Measurements from ENCODE around the gene NEURL1B. TPM values are rescaled to one million over a fixed set of nuclear protein-coding genes. Genes with fewer than 3 reads are reported as not detected.

NEURL1B gene
- total and polyA plus RNA-seq, 2 donors (not counting 1 experiment from before 2014, with no cell fraction given), result 0.06 to 0.17 TPM

- POLR2A ChIA-PET, result no interaction called here
- Mint-ChIP-seq H3K9me3 (ENCODE audit: insufficient read depth) (no peaks in the 10 kb centered on the region), H3K4me3 (no peak overlapping the region), H3K27ac (no peak overlapping the region), H3K4me1 (no peaks in the 10 kb centered on the region), H3K27me3 (no peaks in the 10 kb centered on the region)
- Histone ChIP-seq H3K79me2 (ENCODE audit: control insufficient read depth, insufficient read depth, low read length) (no peaks in the 10 kb centered on the region), H3K4me3 (ENCODE audit: control extremely low read depth in 1 of 5, extremely low read depth in 1 of 5, insufficient read depth in 1 of 5, low read depth in 2 of 5, low read length in 4 of 5) (no peak overlapping the region), H4K20me1 (ENCODE audit: control insufficient read depth, insufficient read depth, low read length, poor library complexity, severe bottlenecking) (no peaks in the 10 kb centered on the region), H3K4me1 (ENCODE audit: control insufficient read depth in 2 of 2, insufficient read depth in 2 of 2, low read length in 2 of 2) (no peaks in the 10 kb centered on the region), H3K4me2 (replicated peaks; ENCODE audit: low read depth, low read length, poor library complexity, severe bottlenecking) (no peak overlapping the region), H3K27me3 (replicated peaks in 1 of 4; ENCODE audit: control extremely low read depth in 1 of 4, control insufficient read depth in 3 of 4, insufficient read depth in 4 of 4, low read length in 3 of 4) (no peaks in the 10 kb centered on the region), H3K27ac (ENCODE audit: low read length in 2 of 2) (no peak overlapping the region), H3K9ac (ENCODE audit: low read length) (no peak overlapping the region), H3K36me3 (replicated peaks in 1 of 2; ENCODE audit: control extremely low read depth in 1 of 2, control insufficient read depth in 1 of 2, extremely low read depth in 1 of 2, insufficient read depth in 2 of 2, low read length in 1 of 2) (no peaks in the 10 kb centered on the region), H3K9me3 (ENCODE audit: control extremely low read depth in 1 of 3, control insufficient read depth in 2 of 3, insufficient read depth in 1 of 3, low read length in 2 of 3) (peaks cover 0 to 3% (median 0%) of the 10 kb centered on the region in 3 donors), H2AFZ (ENCODE audit: insufficient read depth, low read depth, low read length, poor library complexity, severe bottlenecking) (no peak overlapping the region)
- WGBS (ENCODE audit: insufficient coverage), result 87% methylated on average over 5 of the region's 5 CpGs
- no peak for ATAC-seq (ENCODE audit: low read depth)
- no peak for TF ChIP-seq EZH2 (IDR thresholded peaks at IDR 0.05; ENCODE audit: borderline replicate concordance, insufficient read depth, low read depth, low read length, poor library complexity, severe bottlenecking)
- TF ChIP-seq CTCF (IDR thresholded peaks at IDR 0.05), result no peak
- intact Hi-C loops (cut with micrococcal nuclease), result no loop called here
- CTCF ChIA-PET, result interaction anchor here (0.5 to 3.4 kb wide), 2 partner anchors 12 to 126 kb away, joined by 3 to 25 read pairs; no protein-coding TSS in a partner anchor
- DNase-seq, result no peak
These were observed 84.7 kb downstream of the NEURL1B start for GRCh38 chr5:172725785-172726184.

- Mint-ChIP-seq H3K4me1 (no peaks in the 10 kb centered on the region), H3K27ac (no peak overlapping the region), H3K4me3 (no peak overlapping the region), H3K9me3 (ENCODE audit: insufficient read depth) (no peaks in the 10 kb centered on the region), H3K27me3 (no peaks in the 10 kb centered on the region)
- H3K79me2 ChIP-seq (ENCODE audit: control insufficient read depth, insufficient read depth, low read length), result no peaks in the 10 kb centered on the region
- no peaks in the 10 kb centered on the region for H3K27me3 ChIP-seq (replicated peaks in 1 of 4; ENCODE audit: control extremely low read depth in 1 of 4, control insufficient read depth in 3 of 4, insufficient read depth in 4 of 4, low read length in 3 of 4)
- H3K27ac ChIP-seq (ENCODE audit: low read length in 2 of 2), result no peak overlapping the region
- no peak overlapping the region for H3K4me2 ChIP-seq (replicated peaks; ENCODE audit: low read depth, low read length, poor library complexity, severe bottlenecking)
- H2AFZ ChIP-seq (ENCODE audit: insufficient read depth, low read depth, low read length, poor library complexity, severe bottlenecking), result no peak overlapping the region
- WGBS (ENCODE audit: insufficient coverage), result 95% methylated on average over 5 of the region's 11 CpGs
- ATAC-seq (ENCODE audit: low read depth), result no peak
- intact Hi-C loops (cut with micrococcal nuclease), result no loop called here
- H3K4me3 ChIP-seq (ENCODE audit: control extremely low read depth in 1 of 5, extremely low read depth in 1 of 5, insufficient read depth in 1 of 5, low read depth in 2 of 5, low read length in 4 of 5), result no peak overlapping the region
- no peak for DNase-seq
- H3K36me3 ChIP-seq (replicated peaks in 1 of 2; ENCODE audit: control extremely low read depth in 1 of 2, control insufficient read depth in 1 of 2, extremely low read depth in 1 of 2, insufficient read depth in 2 of 2, low read length in 1 of 2), result no peaks in the 10 kb centered on the region
- TF ChIP-seq CTCF (IDR thresholded peaks at IDR 0.05) (no peak), EZH2 (IDR thresholded peaks at IDR 0.05; ENCODE audit: borderline replicate concordance, insufficient read depth, low read depth, low read length, poor library complexity, severe bottlenecking) (no peak)
- peaks cover 0 to 3% (median 0%) of the 10 kb centered on the region in 3 donors for H3K9me3 ChIP-seq (ENCODE audit: control extremely low read depth in 1 of 3, control insufficient read depth in 2 of 3, insufficient read depth in 1 of 3, low read length in 2 of 3)
- H4K20me1 ChIP-seq (ENCODE audit: control insufficient read depth, insufficient read depth, low read length, poor library complexity, severe bottlenecking), result no peaks in the 10 kb centered on the region
- POLR2A ChIA-PET, result no interaction called here
- CTCF ChIA-PET, result interaction anchor here (0.9 to 1.6 kb wide), 4 partner anchors 10 to 207 kb away, joined by 3 to 7 read pairs (median 4); partner anchors contain the start of gene DUSP1
- H3K9ac ChIP-seq (ENCODE audit: low read length), result no peak overlapping the region
- H3K4me1 ChIP-seq (ENCODE audit: control insufficient read depth in 2 of 2, insufficient read depth in 2 of 2, low read length in 2 of 2), result no peaks in the 10 kb centered on the region
These were observed 85.9 kb downstream of the NEURL1B start for GRCh38 chr5:172726966-172727365.

All from B cell (primary cell).